GM04504 (cell line): ENCODE measurements around the gene CARMIL1.
"Not testable (repeated sequence)": the region's sequence is repeated elsewhere in the genome, so short reads cannot be mapped to it uniquely, and the experiment has no call there.

Source experiments
- DNase-seq: peaks from one replicate; pipeline ENCODE4 v3.0.0-alpha.2; 2012; ENCODE audit warnings: low read depth

The CARMIL1 gene

DNA sequence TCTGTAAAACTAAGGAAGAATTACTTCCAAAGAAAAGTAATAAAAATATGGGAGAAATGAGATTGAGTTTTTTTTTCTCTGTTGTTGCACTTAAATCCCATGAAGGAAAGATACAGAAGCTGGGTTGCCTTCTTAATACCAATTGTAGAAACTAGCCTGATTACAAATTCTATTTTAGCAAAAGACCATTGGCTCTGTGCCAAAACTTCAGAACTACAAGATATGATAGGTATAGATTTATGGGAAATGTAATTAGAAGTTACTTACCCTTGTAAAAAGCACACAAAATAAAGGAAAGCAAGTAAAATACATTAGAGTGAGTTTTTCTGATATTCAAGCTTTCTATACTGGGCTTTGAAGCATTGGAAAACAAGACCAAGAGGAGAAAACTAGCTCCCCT is 299.4 kb downstream of the CARMIL1 start:
- no peak for DNase-seq

- no peak for DNase-seq
Observed at GRCh38 chr6:25579391-25579883, 300.3 kb downstream of the CARMIL1 start.

DNA sequence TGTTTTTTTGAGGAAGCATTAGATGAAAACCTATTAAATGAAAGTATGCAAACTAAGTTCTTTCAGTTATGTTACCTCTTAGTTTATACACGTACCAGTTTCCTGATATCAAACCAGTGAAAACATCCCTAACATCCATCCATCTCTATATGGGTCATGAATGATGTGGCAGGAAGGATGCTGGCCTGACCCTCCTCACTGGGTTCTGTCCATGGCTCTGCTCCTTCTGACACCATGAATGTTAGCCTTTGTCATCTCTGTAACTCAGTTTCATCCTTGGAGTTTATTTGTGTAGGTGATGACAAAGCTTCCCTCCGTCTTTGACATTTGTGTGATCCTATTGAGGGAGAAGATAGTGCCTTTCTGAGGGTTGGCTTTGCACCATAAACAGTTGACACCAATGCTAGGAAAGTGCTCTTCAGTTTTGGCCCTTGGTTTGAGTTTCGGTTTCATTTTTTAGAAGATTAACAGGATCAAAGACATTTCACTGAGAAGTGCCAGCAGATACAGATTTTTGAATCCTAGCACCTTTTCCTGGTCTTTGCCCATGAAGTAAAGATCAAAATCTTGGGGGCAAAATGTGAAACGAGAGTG is 300.8 kb downstream of the CARMIL1 start:
- no peak for DNase-seq

DNA sequence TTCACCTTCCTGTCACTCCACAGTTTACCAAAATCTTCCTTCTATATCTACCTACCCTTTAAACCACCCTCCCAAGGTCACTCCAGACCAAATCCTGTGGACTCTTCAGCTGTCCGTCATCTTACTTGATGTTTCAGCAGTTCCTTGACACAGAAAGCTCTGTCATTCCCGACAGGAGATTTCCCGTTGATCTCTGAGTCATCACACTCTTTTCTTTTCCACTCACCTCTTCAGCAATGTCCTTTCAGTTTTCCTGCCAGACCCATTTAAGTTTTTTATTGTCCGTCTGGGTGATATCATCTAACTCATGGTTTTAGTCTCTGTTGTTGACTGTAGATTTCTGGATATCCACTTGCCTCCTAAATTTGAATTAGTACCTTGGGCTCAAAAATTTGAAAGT is 302.9 kb downstream of the CARMIL1 start:
- no peak for DNase-seq

- no peak for DNase-seq
Observed at GRCh38 chr6:25583099-25583498, 303.9 kb downstream of the CARMIL1 start.

GRCh38 chr6:25583906-25584305 is 304.7 kb downstream of the CARMIL1 start:
- DNase-seq, result no peak

GRCh38 chr6:25585225-25585624 is 306.1 kb downstream of the CARMIL1 start:
- DNase-seq, result no peak

DNA sequence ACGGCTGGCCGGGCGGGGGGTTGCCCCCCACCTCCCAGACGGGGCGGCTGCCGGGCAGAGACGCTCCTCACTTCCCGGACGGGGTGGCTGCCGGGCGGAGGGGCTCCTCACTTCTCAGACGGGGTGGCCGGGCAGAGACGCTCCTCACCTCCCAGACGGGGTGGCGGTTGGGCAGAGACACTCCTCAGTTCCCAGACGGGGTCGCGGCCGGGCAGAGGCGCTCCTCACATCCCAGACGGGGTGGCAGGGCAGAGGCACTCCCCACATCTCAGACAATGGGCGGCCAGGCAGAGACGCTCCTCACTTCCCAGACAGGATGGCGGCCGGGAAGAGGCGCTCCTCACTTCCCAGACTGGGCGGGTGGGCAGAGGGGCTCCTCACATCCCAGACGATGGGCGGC is 306.9 kb downstream of the CARMIL1 start:
- DNase-seq, result not testable (repeated sequence)

GRCh38 chr6:25586927-25587326 is 307.8 kb downstream of the CARMIL1 start:
- DNase-seq, result no peak

- no peak for DNase-seq
Observed at GRCh38 chr6:25590986-25591385, 311.8 kb downstream of the CARMIL1 start.

GRCh38 chr6:25596928-25597818 is 318.0 kb downstream of the CARMIL1 start:
- no peak for DNase-seq

DNA sequence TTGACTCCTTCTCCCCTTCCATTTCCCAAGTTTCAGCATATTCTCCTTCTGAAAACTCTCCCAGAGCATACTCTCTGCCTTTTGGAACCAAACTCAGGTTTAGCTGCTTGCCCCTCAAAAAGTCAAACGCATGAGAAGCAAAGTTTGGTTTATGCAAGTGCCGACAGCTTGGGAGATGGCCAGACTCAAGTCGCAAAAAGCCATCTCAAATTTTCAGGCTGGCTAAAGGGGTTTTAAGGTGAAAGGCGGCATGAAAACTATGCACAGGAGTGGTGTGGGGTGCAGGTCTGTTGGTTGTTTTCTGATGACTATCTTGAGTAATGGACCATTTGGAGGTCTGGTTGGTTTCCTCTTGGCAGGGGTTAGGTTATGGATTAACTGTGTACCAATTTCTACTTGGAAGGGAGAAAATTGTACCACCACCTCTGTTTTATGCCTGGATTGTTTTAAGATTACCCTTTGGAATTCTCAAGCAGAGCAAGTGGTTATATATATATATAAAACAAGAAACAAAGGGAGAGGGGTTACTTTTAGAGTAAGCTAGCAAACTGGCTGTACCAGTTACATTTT is 320.4 kb downstream of the CARMIL1 start:
- no peak for DNase-seq

- DNase-seq, result peak; percentile 34
Observed at GRCh38 chr6:25601800-25602673, 322.9 kb downstream of the CARMIL1 start.

- DNase-seq, result no peak
Observed at GRCh38 chr6:25602674-25602982, 323.5 kb downstream of the CARMIL1 start.

GRCh38 chr6:25603251-25603650 is 324.1 kb downstream of the CARMIL1 start:
- DNase-seq, result no peak

DNA sequence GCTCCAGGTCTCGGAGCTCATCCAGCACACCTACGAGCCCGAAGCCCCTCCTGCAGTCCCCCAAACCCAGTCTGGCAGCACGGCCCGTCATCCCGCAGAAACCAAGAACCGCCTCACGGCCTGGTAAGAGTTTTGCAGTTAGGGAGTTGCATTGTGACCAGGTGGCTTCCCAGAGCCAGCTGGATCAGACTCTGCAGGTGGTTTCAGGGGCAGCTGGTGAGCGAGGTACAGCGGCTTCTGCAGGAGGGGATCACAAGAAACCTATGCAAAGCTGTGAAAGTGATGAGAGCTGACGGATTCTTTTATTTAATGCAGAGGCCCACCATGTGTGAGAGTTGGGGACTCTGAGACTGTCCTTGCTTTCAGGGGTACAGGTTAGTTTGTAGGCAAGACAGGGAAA is 327.0 kb downstream of the CARMIL1 start:
- DNase-seq, result no peak

DNA sequence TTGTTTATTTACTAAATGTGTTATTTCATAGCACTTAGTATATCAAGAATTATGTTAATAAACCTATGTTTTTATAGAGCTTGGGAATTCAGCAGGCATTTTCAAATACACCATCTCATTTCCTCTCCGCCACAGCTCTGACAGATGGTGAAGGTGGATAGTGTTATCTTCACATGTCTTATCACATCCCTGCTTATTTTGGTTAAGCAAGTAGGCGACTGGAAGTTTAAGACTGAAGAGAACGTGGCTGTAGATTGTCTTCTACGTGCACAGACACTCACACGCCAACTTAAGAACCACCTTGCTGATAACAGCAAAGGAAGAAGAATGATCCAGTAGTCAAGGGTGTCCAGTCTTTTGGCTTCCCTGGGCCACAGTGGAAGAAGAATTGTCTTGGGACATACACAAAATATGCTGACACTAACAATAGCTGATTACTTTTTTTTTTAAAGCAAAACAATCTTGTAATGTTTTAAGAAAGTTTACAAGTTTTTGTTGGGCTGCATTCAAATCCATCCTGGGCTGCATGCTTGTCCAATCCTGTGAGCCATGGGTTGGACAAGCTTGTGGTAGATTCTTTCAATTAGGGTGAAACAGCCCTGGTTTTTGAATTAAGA is 329.5 kb downstream of the CARMIL1 start:
- DNase-seq, result no peak

GRCh38 chr6:25612666-25613065 is 333.5 kb downstream of the CARMIL1 start:
- no peak for DNase-seq

DNA sequence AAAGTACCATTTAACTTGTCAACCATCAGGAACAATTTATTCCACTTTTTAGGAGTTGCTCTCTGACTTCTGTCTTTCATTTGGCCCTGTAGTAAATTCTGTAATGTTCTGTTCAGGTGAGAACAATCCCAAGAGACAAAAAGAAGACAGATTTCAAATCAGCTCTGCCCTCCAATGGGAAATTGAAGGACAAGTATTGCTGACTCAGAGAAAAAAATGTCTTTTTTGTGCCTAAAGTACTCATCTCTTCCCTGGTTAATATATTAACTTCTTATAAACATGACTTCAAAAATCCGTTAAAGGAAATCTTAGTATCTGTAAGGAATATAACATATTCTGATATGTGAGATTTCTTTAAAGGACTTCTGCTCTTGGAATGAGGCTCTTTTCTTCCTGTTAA is 334.2 kb downstream of the CARMIL1 start:
- no peak for DNase-seq

DNA sequence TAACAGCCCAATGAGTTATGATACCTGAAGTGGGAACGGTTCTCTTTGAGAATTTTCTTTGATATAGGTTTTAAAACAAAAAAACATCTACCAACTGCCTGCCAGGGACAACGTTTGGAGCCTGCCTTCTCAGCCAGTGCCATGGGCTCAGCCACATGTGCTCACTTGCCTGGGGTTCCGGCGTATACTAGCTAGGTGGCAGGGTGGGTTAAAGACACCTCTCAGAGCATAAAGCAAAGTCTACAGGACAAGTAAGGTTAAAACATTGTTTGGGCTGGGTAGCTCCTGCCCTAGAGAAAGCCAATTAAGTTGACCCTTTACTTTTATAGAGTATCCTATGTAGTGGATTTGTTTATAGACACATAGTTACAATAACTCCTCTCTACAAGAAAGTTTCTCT is 334.9 kb downstream of the CARMIL1 start:
- no peak for DNase-seq

DNA sequence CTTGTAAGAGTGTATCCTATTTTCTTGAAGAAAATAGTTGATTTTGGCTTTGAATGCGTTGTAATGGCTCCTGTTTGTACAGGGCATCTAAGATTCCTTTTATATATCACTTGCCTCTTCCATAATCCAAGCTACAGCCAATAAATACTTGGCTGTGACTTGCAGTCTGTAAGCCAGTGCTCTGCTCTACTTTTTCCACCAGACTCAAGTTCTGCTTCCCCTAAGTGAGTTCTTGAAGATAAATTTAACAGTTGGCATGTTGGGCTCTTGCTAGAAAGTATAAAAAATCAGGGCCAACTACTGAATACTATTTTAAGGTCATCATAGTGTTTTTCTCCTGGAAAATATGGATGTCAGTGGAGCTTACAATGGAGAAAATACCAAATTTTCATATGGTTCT is 336.3 kb downstream of the CARMIL1 start:
- DNase-seq, result no peak

DNA sequence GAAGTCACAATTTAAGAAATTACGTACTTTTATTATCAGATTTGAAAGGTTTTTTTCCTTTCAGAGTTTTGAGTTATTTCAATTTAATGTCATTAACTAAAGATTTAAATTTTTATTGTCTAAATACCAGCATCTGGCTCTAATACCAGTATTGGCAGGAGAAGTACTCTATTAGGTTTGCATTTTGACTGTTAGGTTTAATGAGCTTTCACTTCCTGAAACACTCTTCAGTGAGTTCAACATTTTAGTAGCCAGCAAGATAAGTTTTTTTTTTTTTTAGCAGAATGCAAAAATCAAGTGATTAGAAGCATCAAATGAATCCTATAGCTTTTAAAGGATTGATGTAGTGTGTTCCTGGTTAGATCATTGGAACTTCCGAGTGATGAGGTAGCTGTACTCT is 338.8 kb downstream of the CARMIL1 start:
- no peak for DNase-seq
